ENCODE data around the gene MCC.

Gene MCC

GRCh38 chr5:113513384-113514288 is 25.4 kb upstream of the MCC start, which contains the start of gene YTHDC2:
Gene YTHDC2, plus strand, starts transcription at chr5:113513694. Its CDS starts 202 bp downstream, at chr5:113513896.
- Histone ChIP-seq H3K4me1 (ENCODE audit: insufficient read depth, low read length) (peaks cover 9% of the 10 kb centered on the region; the same call in 1 of the 2 replicates), H3K9ac (ENCODE audit: low read depth, low read length) (peak within 1 kb of the TSS; percentile 86), H3K36me3 (ENCODE audit: insufficient read depth, low read length) (peaks cover 29% of the 10 kb centered on the region), H3K4me3 (ENCODE audit: low read length) (peak within 1 kb of the TSS; percentile 84), H3K27me3 (ENCODE audit: insufficient read depth, low read length) (no peaks in the 10 kb centered on the region), H3K27ac (ENCODE audit: low read depth, low read length) (peak within 1 kb of the TSS; percentile 89), H3K9me3 (ENCODE audit: insufficient read depth, low read depth, low read length) (no peaks in the 10 kb centered on the region)
- WGBS: under 1% methylated on average over 72 of the region's 72 CpGs

- H3K9me3 ChIP-seq (ENCODE audit: insufficient read depth, low read depth, low read length): no peaks in the 10 kb centered on the region
- H3K4me1 ChIP-seq (ENCODE audit: insufficient read depth, low read length): peaks cover 9% of the 10 kb centered on the region; the same call in 1 of the 2 replicates
- H3K36me3 ChIP-seq (ENCODE audit: insufficient read depth, low read length): peaks cover 21% of the 10 kb centered on the region
- H3K27me3 ChIP-seq (ENCODE audit: insufficient read depth, low read length): no peaks in the 10 kb centered on the region
- 91% methylated on average over 3 of the region's 3 CpGs for WGBS
- H3K27ac ChIP-seq (ENCODE audit: low read depth, low read length): no peak overlapping the region
- H3K4me3 ChIP-seq (ENCODE audit: low read length): no peak overlapping the region
- H3K9ac ChIP-seq (ENCODE audit: low read depth, low read length): no peak overlapping the region
Observed at GRCh38 chr5:113512341-113512740, 24.1 kb upstream of the MCC start.

GRCh38 chr5:113510836-113511451 is 22.7 kb upstream of the MCC start:
- peaks cover 9% of the 10 kb centered on the region; the same call in 1 of the 2 replicates for H3K4me1 ChIP-seq (ENCODE audit: insufficient read depth, low read length)
- no peak overlapping the region for H3K9ac ChIP-seq (ENCODE audit: low read depth, low read length)
- H3K9me3 ChIP-seq (ENCODE audit: insufficient read depth, low read depth, low read length): no peaks in the 10 kb centered on the region
- no peak overlapping the region for H3K4me3 ChIP-seq (ENCODE audit: low read length)
- 86% methylated on average over 5 of the region's 6 CpGs for WGBS
- peaks cover 8% of the 10 kb centered on the region; the same call in 1 of the 2 replicates for H3K36me3 ChIP-seq (ENCODE audit: insufficient read depth, low read length)
- no peak overlapping the region for H3K27ac ChIP-seq (ENCODE audit: low read depth, low read length)
- no peaks in the 10 kb centered on the region for H3K27me3 ChIP-seq (ENCODE audit: insufficient read depth, low read length)

- Histone ChIP-seq H3K27ac (ENCODE audit: low read depth, low read length) (no peak overlapping the region), H3K4me3 (ENCODE audit: low read length) (no peak overlapping the region), H3K27me3 (ENCODE audit: insufficient read depth, low read length) (no peaks in the 10 kb centered on the region), H3K4me1 (ENCODE audit: insufficient read depth, low read length) (no peaks in the 10 kb centered on the region), H3K9ac (ENCODE audit: low read depth, low read length) (no peak overlapping the region), H3K36me3 (ENCODE audit: insufficient read depth, low read length) (no peaks in the 10 kb centered on the region), H3K9me3 (ENCODE audit: insufficient read depth, low read depth, low read length) (no peaks in the 10 kb centered on the region)
Observed at GRCh38 chr5:113508756-113509155, 20.5 kb upstream of the MCC start.

GRCh38 chr5:113507601-113508000 is 19.3 kb upstream of the MCC start:
- Histone ChIP-seq H3K27me3 (ENCODE audit: insufficient read depth, low read length) (no peaks in the 10 kb centered on the region), H3K36me3 (ENCODE audit: insufficient read depth, low read length) (no peaks in the 10 kb centered on the region), H3K27ac (ENCODE audit: low read depth, low read length) (no peak overlapping the region), H3K4me1 (ENCODE audit: insufficient read depth, low read length) (no peaks in the 10 kb centered on the region), H3K9ac (ENCODE audit: low read depth, low read length) (no peak overlapping the region), H3K9me3 (ENCODE audit: insufficient read depth, low read depth, low read length) (no peaks in the 10 kb centered on the region), H3K4me3 (ENCODE audit: low read length) (no peak overlapping the region)

GRCh38 chr5:113505181-113505580 is 16.9 kb upstream of the MCC start:
- Histone ChIP-seq H3K9me3 (ENCODE audit: insufficient read depth, low read depth, low read length) (no peaks in the 10 kb centered on the region), H3K4me1 (ENCODE audit: insufficient read depth, low read length) (no peaks in the 10 kb centered on the region), H3K9ac (ENCODE audit: low read depth, low read length) (no peak overlapping the region), H3K36me3 (ENCODE audit: insufficient read depth, low read length) (no peaks in the 10 kb centered on the region), H3K27me3 (ENCODE audit: insufficient read depth, low read length) (no peaks in the 10 kb centered on the region), H3K27ac (ENCODE audit: low read depth, low read length) (no peak overlapping the region), H3K4me3 (ENCODE audit: low read length) (no peak overlapping the region)
- WGBS: 86% methylated on average over 5 of the region's 5 CpGs

- Histone ChIP-seq H3K4me3 (ENCODE audit: low read length) (no peak overlapping the region), H3K27me3 (ENCODE audit: insufficient read depth, low read length) (no peaks in the 10 kb centered on the region), H3K9me3 (ENCODE audit: insufficient read depth, low read depth, low read length) (no peaks in the 10 kb centered on the region), H3K9ac (ENCODE audit: low read depth, low read length) (no peak overlapping the region), H3K27ac (ENCODE audit: low read depth, low read length) (no peak overlapping the region), H3K36me3 (ENCODE audit: insufficient read depth, low read length) (no peaks in the 10 kb centered on the region), H3K4me1 (ENCODE audit: insufficient read depth, low read length) (no peaks in the 10 kb centered on the region)
- 93% methylated on average over 1 of the region's 1 CpG for WGBS
Observed at GRCh38 chr5:113503146-113503545, 14.9 kb upstream of the MCC start.

- no peak overlapping the region for H3K9ac ChIP-seq (ENCODE audit: low read depth, low read length)
- H3K36me3 ChIP-seq (ENCODE audit: insufficient read depth, low read length): no peaks in the 10 kb centered on the region
- no peaks in the 10 kb centered on the region for H3K27me3 ChIP-seq (ENCODE audit: insufficient read depth, low read length)
- no peaks in the 10 kb centered on the region for H3K4me1 ChIP-seq (ENCODE audit: insufficient read depth, low read length)
- H3K27ac ChIP-seq (ENCODE audit: low read depth, low read length): no peak overlapping the region
- H3K9me3 ChIP-seq (ENCODE audit: insufficient read depth, low read depth, low read length): no peaks in the 10 kb centered on the region
- 92% methylated on average over 3 of the region's 3 CpGs for WGBS
- no peak overlapping the region for H3K4me3 ChIP-seq (ENCODE audit: low read length)
Observed at GRCh38 chr5:113502073-113502472, 13.8 kb upstream of the MCC start.

- H3K9ac ChIP-seq (ENCODE audit: low read depth, low read length): no peak overlapping the region
- H3K4me1 ChIP-seq (ENCODE audit: insufficient read depth, low read length): no peaks in the 10 kb centered on the region
- no peak overlapping the region for H3K27ac ChIP-seq (ENCODE audit: low read depth, low read length)
- H3K36me3 ChIP-seq (ENCODE audit: insufficient read depth, low read length): no peaks in the 10 kb centered on the region
- H3K4me3 ChIP-seq (ENCODE audit: low read length): no peak overlapping the region
- H3K27me3 ChIP-seq (ENCODE audit: insufficient read depth, low read length): no peaks in the 10 kb centered on the region; the same call in 1 of the 2 replicates
- WGBS: 82% methylated on average over 1 of the region's 1 CpG
- H3K9me3 ChIP-seq (ENCODE audit: insufficient read depth, low read depth, low read length): peaks cover 11% of the 10 kb centered on the region
Observed at GRCh38 chr5:113495422-113495841, 7.2 kb upstream of the MCC start.

GRCh38 chr5:113493446-113493845 is 5.2 kb upstream of the MCC start:
- peaks cover 22% of the 10 kb centered on the region for H3K9me3 ChIP-seq (ENCODE audit: insufficient read depth, low read depth, low read length)
- H3K27ac ChIP-seq (ENCODE audit: low read depth, low read length): no peak overlapping the region
- 96% methylated on average over 1 of the region's 1 CpG for WGBS
- H3K36me3 ChIP-seq (ENCODE audit: insufficient read depth, low read length): no peaks in the 10 kb centered on the region
- H3K4me1 ChIP-seq (ENCODE audit: insufficient read depth, low read length): no peaks in the 10 kb centered on the region
- peaks cover 15% of the 10 kb centered on the region for H3K27me3 ChIP-seq (ENCODE audit: insufficient read depth, low read length)
- no peak overlapping the region for H3K4me3 ChIP-seq (ENCODE audit: low read length)
- H3K9ac ChIP-seq (ENCODE audit: low read depth, low read length): no peak overlapping the region

- Histone ChIP-seq H3K27ac (ENCODE audit: low read depth, low read length) (no peak overlapping the region), H3K4me3 (ENCODE audit: low read length) (no peak overlapping the region), H3K36me3 (ENCODE audit: insufficient read depth, low read length) (no peaks in the 10 kb centered on the region), H3K9me3 (ENCODE audit: insufficient read depth, low read depth, low read length) (peaks cover 22% of the 10 kb centered on the region), H3K27me3 (ENCODE audit: insufficient read depth, low read length) (peaks cover 38% of the 10 kb centered on the region), H3K4me1 (ENCODE audit: insufficient read depth, low read length) (no peaks in the 10 kb centered on the region; the same call in 1 of the 2 replicates), H3K9ac (ENCODE audit: low read depth, low read length) (no peak overlapping the region)
- WGBS: 95% methylated on average over 2 of the region's 2 CpGs
Observed at GRCh38 chr5:113491022-113491421, 2.8 kb upstream of the MCC start.
